HepG2 (cell line): Measurements from ENCODE around the gene ADAMTS4. TPM values are rescaled to one million over a fixed set of nuclear protein-coding genes. Genes with fewer than 3 reads are reported as not detected.

Source experiments
- BCLAF1 ChIP-seq: fragments of 450-650 bp; IDR thresholded peaks from 2 replicates; pipeline ENCODE4 v1.6.1; 2017; ENCODE audit warnings: mild to moderate bottlenecking
- CENPBD1 ChIP-seq: sonication (generic); formaldehyde crosslinking; IDR thresholded peaks from 2 replicates; pipeline ENCODE4 v1.8.0; 2022; ENCODE audit warnings: missing genetic modification reagents, low read depth, mild to moderate bottlenecking, borderline replicate concordance
- HCFC1 ChIP-seq: fragments of 150-350 bp; IDR thresholded peaks from 2 replicates; pipeline ENCODE4 v1.6.1; 2014; ENCODE audit warnings: low read depth, low read length
- HMGXB4 ChIP-seq, 2 experiments: sonication (generic) in 1 of 2; formaldehyde crosslinking in 1 of 2; IDR thresholded peaks; 2 replicates each; pipeline versions ENCODE4 v1.4.0 to v1.6.1; 2018 to 2020; ENCODE audit warnings: missing genetic modification reagents in 2 of 2, borderline replicate concordance in 1 of 2, low read depth in 1 of 2, mild to moderate bottlenecking in 1 of 2, missing biosample characterization in 1 of 2
- MATR3 ChIP-seq: sonication (generic); formaldehyde crosslinking; IDR thresholded peaks from 2 replicates; pipeline ENCODE4 v1.4.0; 2020; ENCODE audit warnings: missing genetic modification reagents
- MAX ChIP-seq: IDR thresholded peaks from 2 replicates; pipeline ENCODE4 v1.6.1; 2012; ENCODE audit warnings: inconsistent platforms
- NR2F6 ChIP-seq, 2 experiments: IDR thresholded peaks; 2 replicates each; pipeline ENCODE4 v1.6.1; 2016; ENCODE audit warnings: antibody characterized with exemption in 1 of 2, mild to moderate bottlenecking in 1 of 2
- PHF20 ChIP-seq: sonication (generic); formaldehyde crosslinking; IDR thresholded peaks from 2 replicates; pipeline ENCODE4 v1.5.0; 2020; ENCODE audit warnings: mild to moderate bottlenecking, missing genetic modification reagents
- POGZ ChIP-seq: sonication (generic); formaldehyde crosslinking; IDR thresholded peaks from 2 replicates; pipeline ENCODE4 v1.4.0; 2020; ENCODE audit warnings: mild to moderate bottlenecking, missing genetic modification reagents
- POLR2G ChIP-seq: fragments of 200-400 bp; formaldehyde crosslinking; IDR thresholded peaks from 2 replicates; pipeline ENCODE4 v1.6.1; 2018; ENCODE audit warnings: mild to moderate bottlenecking, low read depth, low read length, moderate library complexity
- RBM39 ChIP-seq: fragments of 200-400 bp; formaldehyde crosslinking; IDR thresholded peaks from one replicate; pipeline ENCODE4 v1.6.1; 2018; ENCODE audit warnings: antibody characterized with exemption, mild to moderate bottlenecking, low read depth, low read length; ENCODE audit not compliant: poor library complexity, severe bottlenecking
- RXRA ChIP-seq: sonication (generic); formaldehyde crosslinking; IDR thresholded peaks from 2 replicates; pipeline ENCODE4 v1.5.1; 2020; ENCODE audit warnings: missing genetic modification reagents
- SETDB1 ChIP-seq: sonication (generic); formaldehyde crosslinking; IDR thresholded peaks from 2 replicates; pipeline ENCODE4 v1.5.1; 2020; ENCODE audit warnings: missing genetic modification reagents, mild to moderate bottlenecking, borderline replicate concordance
- SIX4 ChIP-seq: sonication (generic); formaldehyde crosslinking; IDR thresholded peaks from 2 replicates; pipeline ENCODE4 v1.4.0; 2020; ENCODE audit warnings: missing genetic modification reagents
- SOX13 ChIP-seq, 3 experiments: fragments of 450-650 bp in 1 of 3; sonication (generic) in 1 of 3; formaldehyde crosslinking in 1 of 3; IDR thresholded peaks in 2 of 3; conservative IDR thresholded peaks in 1 of 3; 2 replicates each; pipeline versions ENCODE4 v1.5.0 to v1.6.1; 2016 to 2020; ENCODE audit warnings: antibody characterized with exemption in 1 of 3, mild to moderate bottlenecking in 1 of 3, missing compliant biosample characterization in 1 of 3, missing genetic modification reagents in 1 of 3, moderate library complexity in 1 of 3
- TAF1 ChIP-seq: sonication (generic); formaldehyde crosslinking; IDR thresholded peaks from 2 replicates; pipeline ENCODE4 v1.4.0; 2020; ENCODE audit warnings: missing genetic modification reagents
- TARDBP ChIP-seq: sonication (generic); formaldehyde crosslinking; IDR thresholded peaks from 2 replicates; pipeline ENCODE4 v1.8.0; 2022; ENCODE audit warnings: mild to moderate bottlenecking, missing genetic modification reagents
- XBP1 ChIP-seq: sonication (generic); formaldehyde crosslinking; IDR thresholded peaks from 2 replicates; pipeline ENCODE4 v1.5.0; 2020; ENCODE audit warnings: missing genetic modification reagents
- ZNF451 ChIP-seq: sonication (generic); formaldehyde crosslinking; IDR thresholded peaks from 2 replicates; pipeline ENCODE4 v1.5.0; 2020; ENCODE audit warnings: mild to moderate bottlenecking, missing genetic modification reagents
- ZNF572 ChIP-seq: sonication (generic); formaldehyde crosslinking; IDR thresholded peaks from 2 replicates; pipeline ENCODE4 v1.5.1; 2020; ENCODE audit warnings: mild to moderate bottlenecking, missing genetic modification reagents
- ZNF782 ChIP-seq: sonication (generic); formaldehyde crosslinking; IDR thresholded peaks from 2 replicates; pipeline ENCODE4 v1.4.0; 2020; ENCODE audit warnings: missing genetic modification reagents, mild to moderate bottlenecking, borderline replicate concordance
- ZNF790 ChIP-seq: sonication (generic); formaldehyde crosslinking; IDR thresholded peaks from 2 replicates; pipeline ENCODE4 v1.8.0; 2022; ENCODE audit warnings: missing genetic modification reagents, mild to moderate bottlenecking, borderline replicate concordance
- ZSCAN22 ChIP-seq: sonication (generic); formaldehyde crosslinking; IDR thresholded peaks from 2 replicates; pipeline ENCODE4 v1.4.0; 2020; ENCODE audit warnings: mild to moderate bottlenecking, missing genetic modification reagents
- ZSCAN9 ChIP-seq: IDR thresholded peaks from 2 replicates; pipeline ENCODE4 v1.6.1; 2016; ENCODE audit warnings: borderline replicate concordance
- polyA plus RNA-seq, 8 experiments: library from polyadenylated mRNA; depleted of rRNA in 3 of 8; stranded (reverse) in 7 of 8; unstranded in 1 of 8; fragments of >200 nt; fragmentation: Illumina TruSeq in 4 of 8; extraction: Trizol in 4 of 8; gene quantifications; 2 replicates each; pipeline versions ENCODE4 v1.2.1 to v1.2.3, GENCODE V29; 2011 to 2016; ENCODE audit warnings: low read depth in 4 of 8, missing spikeins in 1 of 8, mixed read lengths in 1 of 8; ENCODE audit not compliant: insufficient read depth in 1 of 8
- total RNA-seq, 5 experiments: library from RNA; depleted of rRNA; stranded (reverse); fragments of >200 nt; fragmentation: Illumina TruSeq; extraction: Trizol; gene quantifications; 2 replicates each; pipeline ENCODE4 v1.2.3, GENCODE V29; 2016; ENCODE audit warnings: low read depth in 1 of 5

The ADAMTS4 gene
- total and polyA plus RNA-seq, 2 of the 13 experiments (the other 11 are each of a cell fraction or from before 2014, with no cell fraction given): 0.51 to 1.7 TPM

- TF ChIP-seq BCLAF1 (no peak), ZSCAN22 (0 out of 2 replicates have a peak, but pooled peaks have one; percentile 30), RXRA (CRISPR knock-in tag) (peak; percentile 40; the same call in 1 of the 2 replicates), MAX (peak; percentile 65; the same call in 1 of the 2 replicates), TARDBP (CRISPR knock-in tag) (peak; percentile 80), MATR3 (no peak), ZNF790 (CRISPR knock-in tag) (no peak), XBP1 (no peak), ZNF572 (CRISPR knock-in tag) (0 out of 2 replicates have a peak, but pooled peaks have one; percentile 33), POGZ (CRISPR knock-in tag) (peak; percentile 45; the same call in 1 of the 2 replicates), RBM39 (peak; percentile 35), HCFC1 (peak; percentile 91), ZNF451 (peak; percentile 35; the same call in 1 of the 2 replicates), NR2F6 (IDR thresholded peaks at IDR 0.05) (no peak), NR2F6 (CRISPR knock-in tag; IDR thresholded peaks at IDR 0.05) (no peak; the same call in 1 of the 2 replicates), HMGXB4 (CRISPR knock-in tag; IDR thresholded peaks at IDR 0.05; ENCODE audit: borderline replicate concordance in 1 of 2, low read depth in 1 of 2) (peak; percentile 71 to 87; a peak in 3 of 4 replicates), CENPBD1 (CRISPR knock-in tag) (no peak), POLR2G (peak; percentile 93), PHF20 (CRISPR knock-in tag) (peak; percentile 82), SETDB1 (no peak), SIX4 (CRISPR knock-in tag) (peak; percentile 19; the same call in 1 of the 2 replicates), TAF1 (CRISPR knock-in tag) (peak; percentile 99), SOX13 (IDR thresholded peaks at IDR 0.05) (no peak), SOX13 (CRISPR knock-in tag; conservative IDR thresholded peaks at IDR 0.05 in 1 of 2, IDR thresholded peaks at IDR 0.05 in 1 of 2) (no peak), ZNF782 (no peak), ZSCAN9 (peak; percentile 82; the same call in 1 of the 2 replicates)
Measured at GRCh38 chr1:161201836-161202712, 3.2 kb upstream of the ADAMTS4 start, which contains the start of gene NDUFS2 (continued).
